HepG2 (cell line): ENCODE results near the gene CDC14A. TPM values are rescaled to one million over a fixed set of nuclear protein-coding genes. Genes with fewer than 3 reads are reported as not detected.
A peak's percentile ranks its signal among the peaks of the same experiment; 100 is the strongest.

Source experiments
- BCL6 ChIP-seq: IDR thresholded peaks from 2 replicates; pipeline ENCODE4 v1.6.1; 2016; ENCODE audit warnings: missing genetic modification reagents, missing compliant biosample characterization
- GATAD1 ChIP-seq: IDR thresholded peaks from 2 replicates; pipeline ENCODE4 v1.6.1; 2016; ENCODE audit warnings: missing genetic modification reagents, missing compliant biosample characterization
- GATAD2A ChIP-seq: IDR thresholded peaks from 2 replicates; pipeline ENCODE4 v1.6.1; 2016
- HDAC2 ChIP-seq: sonication (generic); formaldehyde crosslinking; IDR thresholded peaks from 2 replicates; pipeline ENCODE4 v1.4.0; 2020; ENCODE audit warnings: missing genetic modification reagents
- HNRNPK ChIP-seq: fragments of 200-400 bp; formaldehyde crosslinking; IDR thresholded peaks from 2 replicates; pipeline ENCODE4 v1.6.1; 2018; ENCODE audit warnings: low read length, low read depth, moderate library complexity, mild to moderate bottlenecking; ENCODE audit not compliant: poor library complexity, severe bottlenecking
- HOXA3 ChIP-seq: sonication (generic); formaldehyde crosslinking; IDR thresholded peaks from 2 replicates; pipeline ENCODE4 v1.5.0; 2020; ENCODE audit warnings: missing genetic modification reagents
- RERE ChIP-seq: IDR thresholded peaks from 2 replicates; pipeline ENCODE4 v1.6.1; 2016; ENCODE audit warnings: low read depth, missing genetic modification reagents, missing compliant biosample characterization
- SRSF4 ChIP-seq: fragments of 200-400 bp; formaldehyde crosslinking; IDR thresholded peaks from one replicate; pipeline ENCODE4 v1.6.1; 2018; ENCODE audit warnings: mild to moderate bottlenecking, low read depth, low read length, moderate library complexity; ENCODE audit not compliant: poor library complexity, severe bottlenecking
- THAP11 ChIP-seq: IDR thresholded peaks from 2 replicates; pipeline ENCODE4 v1.6.1; 2016; ENCODE audit warnings: missing biosample characterization, missing genetic modification reagents
- ZNF20 ChIP-seq: sonication (generic); formaldehyde crosslinking; IDR thresholded peaks from 2 replicates; pipeline ENCODE4 v1.4.0; 2020; ENCODE audit warnings: mild to moderate bottlenecking, moderate library complexity, missing genetic modification reagents
- ZNF841 ChIP-seq: sonication (generic); formaldehyde crosslinking; IDR thresholded peaks from 2 replicates; pipeline ENCODE4 v1.8.1; 2023; ENCODE audit warnings: missing genetic modification reagents, borderline replicate concordance
- polyA plus RNA-seq, 8 experiments: library from polyadenylated mRNA; depleted of rRNA in 3 of 8; stranded (reverse) in 7 of 8; unstranded in 1 of 8; fragments of >200 nt; fragmentation: Illumina TruSeq in 4 of 8; extraction: Trizol in 4 of 8; gene quantifications; 2 replicates each; pipeline versions ENCODE4 v1.2.1 to v1.2.3, GENCODE V29; 2011 to 2016; ENCODE audit warnings: low read depth in 4 of 8, missing spikeins in 1 of 8, mixed read lengths in 1 of 8; ENCODE audit not compliant: insufficient read depth in 1 of 8
- total RNA-seq, 5 experiments: library from RNA; depleted of rRNA; stranded (reverse); fragments of >200 nt; fragmentation: Illumina TruSeq; extraction: Trizol; gene quantifications; 2 replicates each; pipeline ENCODE4 v1.2.3, GENCODE V29; 2016; ENCODE audit warnings: low read depth in 1 of 5

Gene CDC14A
- total and polyA plus RNA-seq, 2 of the 13 experiments (the other 11 are each of a cell fraction or from before 2014, with no cell fraction given): 2.8 to 4.9 TPM

GRCh38 chr1:100322436-100323211 is 29.7 kb upstream of the CDC14A start (continued):
- TF ChIP-seq RERE (CRISPR knock-in tag): no peak
- TF ChIP-seq HNRNPK: peak; percentile 44
- TF ChIP-seq BCL6 (CRISPR knock-in tag): no peak
- no peak for TF ChIP-seq HOXA3
- no peak for TF ChIP-seq HDAC2 (CRISPR knock-in tag)
- TF ChIP-seq THAP11 (CRISPR knock-in tag): 0 out of 2 replicates have a peak, but pooled peaks have one; percentile 11
- TF ChIP-seq ZNF20 (CRISPR knock-in tag): no peak
- no peak for TF ChIP-seq SRSF4
- TF ChIP-seq ZNF841 (CRISPR knock-in tag): no peak
- peak; percentile 48; the same call in 1 of the 2 replicates for TF ChIP-seq GATAD2A
- no peak for TF ChIP-seq GATAD1 (CRISPR knock-in tag)
